GM18861 (cell line): ENCODE results near the gene ZCCHC7.
"Not testable (repeated sequence)": the region's sequence is repeated elsewhere in the genome, so short reads cannot be mapped to it uniquely, and the experiment has no call there.

Experiments
- ATAC-seq: cut with Tn5 transposase; IDR thresholded peaks from one replicate; pipeline ENCODE4 v1.9.1; 2021; ENCODE audit not compliant: unreplicated experiment

The ZCCHC7 gene

DNA sequence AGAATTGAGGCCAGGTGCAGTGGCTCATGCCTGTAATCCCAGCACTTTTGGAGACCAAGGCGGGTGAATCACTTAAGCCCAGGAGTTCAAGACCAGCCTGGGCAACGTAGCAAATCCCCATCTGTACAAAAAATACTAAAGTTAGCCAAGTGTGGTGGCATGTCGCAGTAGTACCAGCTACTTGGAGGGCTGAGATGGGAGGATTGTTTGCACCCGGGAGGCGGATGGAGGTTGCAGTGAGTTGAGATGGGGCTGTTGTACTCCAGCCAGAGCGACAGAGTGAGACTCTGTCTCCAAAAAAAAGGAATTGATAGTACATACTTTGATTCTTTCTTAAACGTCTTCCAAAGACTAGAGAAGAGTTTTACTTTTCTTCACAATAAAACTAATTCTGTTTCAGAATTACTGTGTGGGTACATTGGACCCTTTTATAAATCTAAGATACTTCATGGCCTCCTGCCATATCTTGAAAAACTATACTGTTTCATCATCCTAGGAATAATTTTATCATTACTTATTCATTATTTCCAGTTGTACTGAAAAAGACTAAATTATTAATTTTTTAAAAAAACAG lies 170.1 kb downstream of the ZCCHC7 start:
- ATAC-seq, result no peak

DNA sequence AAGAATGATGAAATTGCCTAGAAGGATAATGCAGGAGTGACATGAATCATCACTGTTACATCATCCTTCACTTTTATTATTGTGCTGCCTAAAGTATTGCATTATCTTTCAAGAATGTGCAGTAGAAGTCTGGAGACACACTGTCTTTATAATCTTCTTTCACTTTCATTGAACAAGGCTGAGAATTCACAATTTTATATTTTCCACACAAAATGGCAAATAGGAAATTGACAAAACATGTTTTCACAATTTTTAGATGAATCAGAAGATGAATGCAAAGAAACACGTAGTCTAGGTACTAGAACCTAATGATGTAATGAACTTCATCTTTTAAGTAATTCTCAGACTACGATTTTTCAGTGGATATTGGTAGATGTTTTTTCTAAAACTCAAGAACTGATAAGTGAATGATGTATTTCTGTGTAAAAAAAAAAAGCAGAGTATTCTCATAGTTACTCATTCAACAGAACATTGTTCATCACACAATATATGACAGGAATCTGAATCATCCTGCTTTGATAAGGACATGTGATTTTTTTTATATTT lies 170.6 kb downstream of the ZCCHC7 start:
- no peak for ATAC-seq

DNA sequence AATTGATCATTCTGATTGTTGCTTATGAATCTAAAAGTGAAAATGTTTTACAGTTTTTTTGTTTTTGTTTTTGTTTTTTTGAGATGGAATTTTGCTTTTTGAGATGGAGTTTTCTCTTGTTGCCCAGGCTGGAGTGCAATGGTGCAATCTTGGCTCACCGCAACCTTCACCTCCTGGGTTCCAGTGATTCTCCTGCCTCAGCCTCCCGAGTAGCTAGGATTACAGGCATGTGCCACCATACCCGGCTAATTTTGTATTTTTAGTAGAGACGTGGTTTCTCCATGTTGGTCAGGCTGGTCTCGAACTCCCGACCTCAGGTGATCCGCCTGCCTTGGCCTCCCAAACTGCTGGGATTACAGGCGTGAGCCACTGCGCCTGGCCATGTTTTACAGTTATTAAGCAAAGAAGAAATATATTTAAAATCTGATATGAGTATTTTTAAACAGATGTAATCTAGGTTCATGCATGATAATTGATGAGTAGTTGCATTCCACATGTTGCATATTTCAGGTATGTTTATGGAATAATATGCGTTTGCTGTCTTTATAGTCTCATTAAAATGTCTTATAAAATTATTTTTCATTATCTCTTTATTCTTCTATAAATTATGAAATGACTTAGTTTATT lies 171.4 kb downstream of the ZCCHC7 start:
- ATAC-seq, result not testable (repeated sequence)

DNA sequence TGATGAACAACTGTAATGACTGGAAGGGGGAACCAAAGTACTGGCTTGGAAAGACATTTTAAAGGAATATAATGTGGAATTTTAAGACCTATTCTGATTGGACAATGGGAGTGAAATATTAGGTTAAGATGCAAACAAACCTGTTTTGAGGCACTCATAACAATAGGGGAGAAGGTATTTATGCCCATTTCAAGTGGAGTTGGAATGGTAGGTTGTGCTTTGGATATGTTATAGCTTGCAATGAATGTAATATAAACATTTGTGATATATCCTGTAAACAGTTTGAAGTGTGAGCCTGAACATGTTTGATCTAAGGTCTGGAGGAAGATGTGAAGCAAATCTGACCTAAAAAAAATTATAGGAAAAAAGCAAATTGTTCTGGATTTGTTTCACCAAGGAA lies 172.5 kb downstream of the ZCCHC7 start:
- no peak for ATAC-seq

DNA sequence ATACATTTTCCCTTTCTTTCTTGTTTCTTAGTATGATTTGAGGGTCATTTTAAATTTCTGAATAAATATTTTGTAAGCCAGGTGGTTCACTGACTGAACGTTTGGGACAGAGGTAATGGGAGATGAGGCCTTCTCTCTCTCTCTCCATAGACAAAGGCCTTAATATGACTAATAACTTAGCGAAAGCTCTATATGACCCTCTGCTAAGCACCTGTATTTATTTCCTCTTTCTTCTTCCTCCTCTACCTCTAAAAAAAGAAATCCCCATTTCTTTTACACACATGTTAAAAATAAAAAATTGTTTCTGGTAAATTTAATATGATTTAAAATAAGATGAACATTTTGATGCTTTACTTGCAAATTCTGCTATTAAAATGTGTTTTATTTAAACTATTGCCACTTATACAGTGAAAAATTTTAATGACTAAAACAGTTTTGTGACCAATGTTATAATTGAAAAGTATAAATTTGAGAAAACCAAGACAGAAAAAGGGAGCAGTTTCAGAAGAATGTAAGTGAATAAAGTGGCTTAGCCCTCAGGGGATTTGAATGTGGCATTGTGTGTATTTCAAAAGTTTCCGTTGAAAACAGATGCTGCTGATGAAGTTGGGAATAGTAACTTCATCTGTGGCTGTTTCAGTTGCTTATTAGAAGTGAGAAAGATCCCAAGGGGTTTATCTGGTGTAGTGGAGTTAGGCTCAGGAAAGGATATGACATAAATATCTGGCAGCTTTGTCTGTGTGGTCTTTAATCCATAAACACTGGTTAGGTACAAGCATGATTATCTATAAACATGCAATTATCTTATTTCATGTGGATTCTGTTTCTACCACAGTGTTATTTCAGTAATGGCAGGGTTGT lies 173.5 kb downstream of the ZCCHC7 start:
- peak; percentile 49 for ATAC-seq

DNA sequence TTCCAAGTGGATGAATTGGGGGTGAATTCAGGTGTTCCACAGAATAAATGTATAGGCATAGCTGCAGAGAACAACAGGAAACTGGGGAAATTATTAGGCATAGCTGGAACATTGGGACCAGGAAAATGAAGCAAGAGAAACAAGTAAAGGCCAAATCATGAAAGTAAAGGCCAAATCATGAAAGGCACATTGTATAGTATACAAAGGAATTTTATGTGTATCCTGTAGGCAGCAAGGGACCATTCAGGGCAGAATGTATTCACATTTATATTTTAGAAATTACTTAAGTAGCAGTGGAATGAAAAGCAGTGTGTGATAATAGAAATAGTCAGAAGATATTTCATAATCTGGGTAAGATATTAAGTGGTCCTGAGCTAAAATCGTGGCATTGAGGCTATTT lies 174.8 kb downstream of the ZCCHC7 start:
- no peak for ATAC-seq

DNA sequence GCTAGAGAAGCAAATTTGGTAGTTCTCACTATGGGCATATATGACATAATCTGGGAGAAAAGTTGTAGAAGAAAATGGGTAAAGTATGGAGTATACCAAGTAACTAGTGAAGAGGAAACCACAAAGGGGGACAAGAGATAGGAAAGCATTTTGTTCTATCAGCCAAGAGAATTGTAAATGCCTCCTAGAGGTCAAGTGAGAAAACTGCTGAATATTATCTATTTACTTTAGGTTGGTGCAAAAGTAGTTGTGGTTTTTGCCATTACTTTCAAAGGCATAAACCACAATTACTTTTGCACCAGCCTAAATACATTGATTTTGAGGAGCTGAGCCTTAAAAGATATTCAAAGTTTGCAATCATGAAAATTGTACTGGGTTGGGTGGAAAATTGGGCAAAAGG lies 175.4 kb downstream of the ZCCHC7 start:
- no peak for ATAC-seq

DNA sequence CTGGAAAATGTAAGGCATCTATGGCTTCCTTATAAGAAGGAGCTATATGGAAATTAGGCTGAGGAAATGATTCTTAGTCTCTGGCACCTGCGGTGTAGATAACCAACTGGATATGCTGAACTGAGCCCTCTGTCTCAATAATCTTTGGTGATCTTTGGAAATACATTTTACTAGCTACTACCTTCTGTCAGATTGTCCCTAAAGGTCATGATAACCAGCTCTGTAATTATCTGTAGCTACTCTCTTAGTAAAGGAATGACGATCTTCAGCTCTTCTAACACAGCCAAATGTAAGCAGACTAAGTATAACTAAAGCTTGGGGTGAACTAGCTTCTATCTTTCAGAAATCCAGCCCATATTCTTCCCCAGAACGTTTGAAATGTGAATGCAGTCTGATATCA lies 177.2 kb downstream of the ZCCHC7 start:
- no peak for ATAC-seq

DNA sequence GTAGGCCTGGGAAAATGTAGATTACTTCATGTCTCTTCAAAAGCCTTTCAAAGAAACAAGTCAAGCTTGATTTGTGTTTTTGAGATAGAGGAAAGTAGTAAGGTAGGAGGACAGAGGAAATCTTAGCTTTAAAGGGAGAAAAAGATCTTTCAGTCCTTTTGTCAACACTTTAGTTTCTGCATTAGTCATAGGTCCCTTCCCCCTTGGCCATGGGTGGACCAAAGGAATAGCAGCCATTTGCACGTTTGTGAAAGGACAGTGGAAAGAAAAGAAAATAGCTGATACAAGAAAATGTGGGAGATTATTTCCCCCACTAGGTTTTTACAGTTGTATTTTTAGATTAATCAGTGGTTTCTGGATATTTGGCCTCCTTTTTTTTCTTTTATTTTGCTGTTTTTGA lies 180.2 kb downstream of the ZCCHC7 start:
- ATAC-seq, result no peak

DNA sequence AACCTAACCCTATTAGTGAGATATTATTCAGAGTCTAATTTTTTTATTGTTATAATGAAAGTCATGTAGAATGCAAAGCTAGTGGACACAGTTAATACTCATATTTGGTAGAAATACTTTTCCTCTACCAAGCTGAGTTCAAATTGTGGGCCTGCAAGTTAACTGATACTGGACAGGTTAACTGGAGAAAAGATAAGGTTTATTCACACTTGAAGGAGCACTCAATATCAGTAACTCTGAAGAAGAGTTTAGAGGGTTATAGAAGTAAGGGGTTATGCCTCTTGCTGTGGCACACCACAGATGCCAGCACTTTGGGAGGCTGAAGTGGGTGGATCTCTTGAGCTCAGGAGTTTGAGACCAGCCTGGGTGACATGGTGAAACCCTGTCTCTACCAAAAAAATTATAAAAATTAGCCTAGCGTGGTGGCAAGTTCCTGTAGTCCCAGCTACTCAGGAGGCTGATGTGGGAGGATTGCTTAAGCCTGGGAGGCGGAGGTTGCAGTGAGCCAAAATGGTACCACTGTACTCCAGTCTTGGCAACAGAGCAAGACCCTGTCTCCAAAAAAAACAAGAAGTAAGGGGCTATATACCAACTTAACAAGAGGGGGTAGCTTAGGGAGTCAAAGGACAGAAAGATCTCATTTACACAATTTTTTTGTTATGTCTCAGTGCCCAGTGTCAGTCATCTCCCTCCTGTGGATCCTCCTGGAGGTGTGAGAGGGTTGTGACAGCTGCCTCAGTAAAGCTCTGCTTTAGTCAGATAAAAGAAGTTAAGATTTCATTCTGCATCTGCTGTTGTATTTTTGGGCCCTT lies 180.9 kb downstream of the ZCCHC7 start:
- no peak for ATAC-seq

DNA sequence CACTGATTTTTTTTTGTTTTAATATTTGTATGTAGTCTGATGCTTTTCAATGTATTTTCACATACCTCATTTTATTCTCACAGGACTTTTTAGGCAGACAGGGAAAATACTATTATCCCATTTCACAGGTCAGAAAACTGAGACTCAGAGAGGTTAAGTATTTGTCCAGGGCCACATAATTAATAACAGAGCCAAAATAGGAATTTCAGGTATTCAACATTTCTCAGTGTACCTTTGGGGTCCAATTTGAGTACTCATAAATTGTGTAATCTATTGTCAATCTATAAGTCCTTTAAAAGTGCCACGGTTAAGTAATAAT lies 181.4 kb downstream of the ZCCHC7 start:
- no peak for ATAC-seq

DNA sequence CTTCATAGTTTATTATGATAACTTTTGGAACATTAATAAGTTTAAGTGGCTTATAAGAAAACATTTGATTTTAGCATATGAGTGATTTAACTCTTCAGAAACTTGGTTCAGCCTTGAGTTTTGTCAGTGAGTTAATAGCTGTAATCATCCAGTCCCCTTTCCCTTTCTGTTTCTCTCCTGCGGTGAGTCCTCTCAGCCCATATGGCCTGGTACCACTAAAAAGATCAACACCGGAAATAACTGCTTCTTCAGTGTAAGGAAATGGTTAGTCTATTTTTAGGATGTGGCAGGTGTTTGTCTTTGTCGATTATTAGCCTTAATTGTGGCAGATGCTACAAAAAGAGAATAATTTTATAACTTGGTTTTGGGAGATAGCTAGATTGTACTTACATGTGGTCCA lies 181.9 kb downstream of the ZCCHC7 start:
- peak; percentile 88 for ATAC-seq

DNA sequence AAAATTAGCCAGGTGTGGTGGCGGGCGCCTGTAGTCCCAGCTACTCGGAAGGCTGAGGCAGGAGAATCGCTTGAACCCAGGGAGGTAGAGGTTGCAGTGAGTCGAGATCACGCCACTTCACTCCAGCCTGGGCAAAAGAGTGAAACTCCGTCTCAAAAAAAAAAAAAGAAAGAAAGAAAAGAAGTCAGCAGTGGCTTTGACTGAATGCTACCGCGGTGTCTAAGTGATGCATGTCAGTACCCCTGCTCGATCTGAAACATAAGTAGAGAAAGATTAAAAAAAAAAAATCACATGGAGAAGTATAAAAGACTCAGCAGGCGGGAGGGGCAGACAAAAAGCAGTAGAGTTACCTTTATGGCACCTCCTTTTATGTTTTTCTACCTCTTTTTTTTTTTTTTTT lies 182.9 kb downstream of the ZCCHC7 start:
- not testable (repeated sequence) for ATAC-seq

DNA sequence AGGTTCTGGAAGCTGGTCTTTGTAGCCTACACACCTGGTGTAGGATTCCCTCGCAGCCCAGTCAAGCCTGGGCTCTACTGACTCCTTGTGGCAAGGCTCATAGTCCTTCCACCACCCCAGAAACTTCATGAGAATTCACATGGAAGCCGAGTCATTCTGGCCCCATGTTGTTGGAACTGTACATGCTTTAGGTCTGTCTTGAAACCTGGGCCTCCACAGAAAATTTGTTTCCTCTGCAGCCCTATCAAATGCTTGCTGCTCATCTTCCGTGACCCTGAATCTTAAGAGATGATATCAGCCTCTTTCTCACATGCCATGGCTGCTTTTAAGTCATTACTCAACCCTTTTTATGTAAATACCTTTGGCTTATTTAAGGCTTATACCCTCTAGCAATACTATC lies 188.8 kb downstream of the ZCCHC7 start:
- no peak for ATAC-seq

DNA sequence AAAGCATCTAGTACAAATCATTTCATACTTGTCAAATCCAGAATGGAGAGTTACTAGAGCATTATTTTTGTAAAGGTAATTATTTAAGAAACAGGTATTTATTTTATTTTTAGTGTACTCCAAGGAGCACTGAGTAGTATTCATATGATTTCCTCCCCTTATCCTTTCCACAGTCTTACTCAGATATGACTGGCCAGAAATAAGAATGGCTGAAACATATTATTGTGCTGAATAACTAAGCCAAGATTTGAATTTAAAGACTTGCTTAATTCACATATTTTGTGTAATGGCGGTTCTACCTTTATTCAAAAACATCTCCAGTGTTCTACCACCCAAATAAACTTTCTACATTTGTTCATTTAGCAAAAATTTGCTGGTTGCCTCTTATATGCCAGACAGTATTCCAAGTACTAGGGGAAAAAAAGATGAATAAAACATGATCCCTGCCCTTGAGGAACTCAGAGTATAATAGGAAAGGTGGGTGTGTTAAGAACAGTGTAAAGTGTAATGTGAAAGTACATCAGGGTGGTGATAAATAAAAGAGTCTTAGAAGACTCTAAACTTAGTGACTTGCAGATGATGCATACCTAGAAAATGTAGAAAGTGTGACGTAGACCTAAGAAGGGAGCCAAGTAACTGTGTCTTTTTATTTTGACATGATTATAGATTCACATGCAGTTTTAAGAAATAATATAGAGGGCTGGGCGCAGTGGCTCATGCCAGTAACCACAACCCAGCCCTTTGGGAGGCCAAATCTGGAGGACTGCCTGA lies 191.7 kb downstream of the ZCCHC7 start:
- no peak for ATAC-seq

DNA sequence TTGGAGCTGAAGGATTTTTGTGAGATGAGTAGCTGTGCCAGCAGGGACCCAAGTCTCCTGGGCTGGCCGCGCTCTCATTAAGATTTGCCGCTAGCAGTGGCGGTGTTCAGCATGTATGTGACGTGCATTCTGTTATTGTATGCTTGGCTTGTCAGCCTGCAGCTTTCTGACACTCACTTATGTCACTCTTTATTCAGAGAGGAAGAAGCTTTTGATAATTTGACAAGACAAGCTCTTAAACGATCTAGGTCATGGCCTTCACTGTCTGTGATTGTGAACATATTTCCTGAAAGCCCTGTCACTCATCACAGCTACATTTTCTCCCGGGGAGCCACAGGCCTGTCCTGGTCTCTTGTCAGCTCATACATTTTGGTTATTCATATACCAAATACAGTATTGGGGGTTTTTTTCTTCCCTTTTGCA lies 203.9 kb downstream of the ZCCHC7 start:
- ATAC-seq, result peak; percentile 55

DNA sequence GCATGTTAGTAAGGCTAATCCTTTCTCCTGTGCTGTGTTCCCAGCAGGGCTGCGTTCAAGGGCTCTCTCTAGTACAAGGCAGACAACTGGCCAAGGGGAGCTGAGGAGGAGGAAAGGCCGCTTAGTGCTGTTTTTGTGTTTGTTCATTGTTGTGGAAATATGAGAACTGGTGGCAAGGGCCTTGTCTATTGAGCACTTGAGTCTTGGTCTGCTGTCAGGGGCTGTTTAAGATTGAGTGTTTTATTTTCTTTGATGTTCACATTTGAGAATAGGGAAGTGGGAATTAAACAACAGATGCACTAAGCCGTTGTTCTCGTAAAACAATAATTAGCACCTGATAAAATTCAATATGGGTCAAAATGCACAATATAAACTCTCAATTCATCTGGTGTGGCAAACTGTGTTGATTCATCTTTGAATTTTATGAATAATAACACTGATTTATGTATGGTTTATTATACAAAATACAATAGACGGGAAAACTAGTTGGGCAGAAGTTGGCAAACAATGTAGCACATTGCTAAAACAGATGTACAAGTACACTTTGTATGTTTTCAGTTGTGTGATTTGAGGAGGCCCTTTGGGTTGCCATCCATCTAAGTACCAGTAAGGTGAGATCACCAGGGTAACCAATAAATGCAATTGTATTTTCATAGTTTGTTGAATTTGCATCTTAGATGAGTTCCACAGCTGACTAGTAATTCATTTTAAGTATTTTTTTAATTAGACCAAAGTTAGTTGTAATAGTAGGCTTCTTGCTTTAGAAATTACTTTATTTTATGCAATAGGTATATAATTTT lies 204.5 kb downstream of the ZCCHC7 start:
- ATAC-seq, result peak; percentile 13

DNA sequence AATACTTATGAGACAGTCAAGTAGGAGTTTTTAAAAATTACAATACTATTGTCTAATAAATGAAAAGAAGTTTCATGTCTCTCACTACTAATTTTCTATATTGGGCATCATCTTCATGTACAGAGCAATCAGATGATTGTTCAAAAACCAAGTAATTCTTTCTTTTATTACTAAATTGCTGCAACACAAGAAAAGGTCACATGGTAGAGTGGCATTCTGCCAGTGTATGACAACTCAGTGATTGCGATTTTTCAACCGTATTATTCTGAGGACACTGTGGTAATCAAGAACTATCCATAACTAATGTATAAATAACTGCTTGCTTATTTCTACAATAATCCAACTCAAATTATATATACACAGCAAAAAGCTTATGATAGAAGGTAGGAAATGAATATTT lies 205.4 kb downstream of the ZCCHC7 start:
- ATAC-seq, result no peak

DNA sequence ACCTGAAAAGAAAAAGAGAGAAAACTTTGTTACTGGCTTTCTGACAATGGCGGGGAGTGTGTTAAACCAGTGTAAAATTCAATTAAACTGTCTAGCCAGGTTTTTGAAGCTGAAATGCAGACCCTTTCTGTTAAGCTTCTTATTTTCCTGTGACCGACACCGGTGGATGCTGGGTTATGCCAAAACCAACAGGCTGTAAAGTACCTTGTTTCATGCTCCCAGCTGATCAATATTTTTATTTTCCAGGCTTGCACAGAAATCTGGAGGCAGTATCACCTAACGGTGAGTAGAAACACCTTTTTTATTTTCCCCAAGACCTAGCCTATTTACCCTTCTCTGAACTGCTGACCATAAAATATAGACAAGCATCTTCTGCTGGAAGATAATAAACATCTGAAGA lies 207.2 kb downstream of the ZCCHC7 start:
- ATAC-seq, result no peak
